ENCODE data around the gene MPO. TPM values are rescaled to one million over a fixed set of nuclear protein-coding genes. Genes with fewer than 3 reads are reported as not detected.

Gene MPO
- total RNA-seq, 2 experiments from 2014 or later: not detected

- ChIA-PET CTCF (no interaction called here), POLR2A (no interaction called here)
These were observed 13.3 kb upstream of the MPO start for GRCh38 chr17:58294034-58294433.

GRCh38 chr17:58291246-58291645 is 10.5 kb upstream of the MPO start:
- ChIA-PET CTCF (interaction anchor here (0.7 kb wide), 1 partner anchor 182 kb away, joined by 3 read pairs; no protein-coding TSS in a partner anchor), POLR2A (no interaction called here)

GRCh38 chr17:58289869-58290268 is 9.1 kb upstream of the MPO start:
- ChIA-PET POLR2A (no interaction called here), CTCF (no interaction called here)

GRCh38 chr17:58285422-58285810 is 4.7 kb upstream of the MPO start:
- ChIA-PET POLR2A (no interaction called here), CTCF (interaction anchor here (0.8 kb wide), 1 partner anchor 9 kb away, joined by 3 read pairs; no protein-coding TSS in a partner anchor)

GRCh38 chr17:58284613-58285421 is 4.1 kb upstream of the MPO start:
- POLR2A ChIA-PET: no interaction called here

GRCh38 chr17:58283674-58284612 is 3.2 kb upstream of the MPO start:
- CTCF ChIA-PET: interaction anchor here (1.6 kb wide), 1 partner anchor 20 kb away, joined by 4 read pairs; no protein-coding TSS in a partner anchor
- POLR2A ChIA-PET: no interaction called here

More at GRCh38 chr17:58284613-58285421, 4.1 kb upstream of the MPO start:
- CTCF ChIA-PET: interaction anchor here (0.8 to 1.6 kb wide), 2 partner anchors 9 to 19 kb away, joined by 3 to 4 read pairs; no protein-coding TSS in a partner anchor

- ChIA-PET POLR2A (no interaction called here), CTCF (no interaction called here)
These were observed 1.7 kb upstream of the MPO start for GRCh38 chr17:58282442-58282841.

- POLR2A ChIA-PET: interaction anchor here (0.6 kb wide), 1 partner anchor 25 kb away, joined by 5 read pairs; no protein-coding TSS in a partner anchor
- CTCF ChIA-PET: interaction anchor here (0.6 to 1.0 kb wide), 2 partner anchors 168 to 171 kb away, joined by 3 to 4 read pairs; no protein-coding TSS in a partner anchor
These were observed 826 bp upstream of the MPO start for GRCh38 chr17:58281511-58282011.

- ChIA-PET POLR2A (no interaction called here), CTCF (interaction anchor here (0.6 to 1.2 kb wide), 2 partner anchors 24 to 146 kb away, joined by 3 to 6 read pairs; no protein-coding TSS in a partner anchor)
These were observed 827 bp downstream of the MPO start for GRCh38 chr17:58279736-58280479.

GRCh38 chr17:58279016-58279711 is 1.6 kb downstream of the MPO start:
- ChIA-PET POLR2A (no interaction called here), CTCF (interaction anchor here (1.2 kb wide), 1 partner anchor 25 kb away, joined by 3 read pairs; no protein-coding TSS in a partner anchor)

GRCh38 chr17:58278661-58279015 is 2.1 kb downstream of the MPO start:
- ChIA-PET CTCF (no interaction called here), POLR2A (no interaction called here)

GRCh38 chr17:58277802-58278595 is 2.7 kb downstream of the MPO start:
- ChIA-PET CTCF (interaction anchor here (1.0 to 1.1 kb wide), 2 partner anchors 26 to 170 kb away, joined by 3 read pairs; no protein-coding TSS in a partner anchor), POLR2A (no interaction called here)

- POLR2A ChIA-PET: no interaction called here
These were observed 3.5 kb downstream of the MPO start for GRCh38 chr17:58277107-58277801.

GRCh38 chr17:58276423-58276822 is 4.3 kb downstream of the MPO start:
- CTCF ChIA-PET: interaction anchor here (0.6 to 2.4 kb wide), 4 partner anchors 9 to 178 kb away, joined by 3 to 5 read pairs (median 3); no protein-coding TSS in a partner anchor
- POLR2A ChIA-PET: no interaction called here

More at GRCh38 chr17:58277107-58277801, 3.5 kb downstream of the MPO start:
- CTCF ChIA-PET: interaction anchor here (1.0 to 1.1 kb wide), 2 partner anchors 27 to 171 kb away, joined by 3 read pairs; no protein-coding TSS in a partner anchor

GRCh38 chr17:58275417-58275816 is 5.3 kb downstream of the MPO start:
- POLR2A ChIA-PET: no interaction called here
- CTCF ChIA-PET: interaction anchor here (2.4 kb wide), 1 partner anchor 26 kb away, joined by 5 read pairs; no protein-coding TSS in a partner anchor

- ChIA-PET CTCF (no interaction called here), POLR2A (no interaction called here)
These were observed 7.2 kb downstream of the MPO start for GRCh38 chr17:58273453-58274104.
